GM21360 (cell line): Measurements from ENCODE around the gene SHB.
A peak's percentile ranks its signal among the peaks of the same experiment; 100 is the strongest.
"Not testable (repeated sequence)": the region's sequence is repeated elsewhere in the genome, so short reads cannot be mapped to it uniquely, and the experiment has no call there.

Experiments
- ATAC-seq: cut with Tn5 transposase; IDR thresholded peaks from one replicate; pipeline ENCODE4 v1.9.1; 2021; ENCODE audit warnings: mild to moderate bottlenecking, moderate library complexity; ENCODE audit not compliant: unreplicated experiment

Gene SHB

DNA sequence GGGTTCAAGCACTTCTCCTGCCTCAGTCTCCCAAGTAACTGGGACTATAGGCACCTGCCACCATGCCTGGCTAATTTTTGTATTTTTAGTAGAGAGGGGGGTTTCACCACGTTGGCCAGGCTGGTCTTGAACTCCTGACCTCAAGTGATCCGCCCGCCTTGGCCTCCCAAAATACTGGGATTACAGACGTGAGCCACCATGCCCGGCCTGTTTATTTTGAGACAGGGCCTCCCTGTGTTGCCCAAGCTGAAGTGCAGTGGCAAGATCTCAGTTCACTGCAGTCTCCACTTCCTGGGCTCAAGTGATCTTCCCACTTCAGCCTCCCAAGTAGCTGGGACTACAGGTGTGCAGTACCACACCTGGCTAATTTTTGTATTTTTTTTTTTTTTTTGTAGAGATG is 159.2 kb downstream of the SHB start:
- ATAC-seq: not testable (repeated sequence)

DNA sequence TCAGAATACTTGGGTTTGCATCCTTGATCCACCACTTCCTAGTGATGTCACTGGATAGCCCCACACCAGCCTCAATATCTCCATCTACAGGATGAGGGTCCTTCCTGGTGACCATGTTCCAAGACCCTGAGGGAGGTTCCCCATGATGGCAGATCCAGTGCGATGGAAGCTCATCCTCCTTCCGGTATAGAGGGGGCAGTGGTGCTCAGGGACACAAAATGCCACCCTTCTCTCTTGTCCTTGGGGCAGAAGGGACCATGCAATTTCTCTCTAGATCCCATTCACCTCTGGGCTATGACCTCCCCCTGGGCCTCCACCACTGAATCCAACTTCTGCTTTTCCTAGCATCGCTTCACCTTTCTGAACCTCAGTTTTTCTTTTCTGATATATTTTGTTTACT is 159.7 kb downstream of the SHB start:
- no peak for ATAC-seq

DNA sequence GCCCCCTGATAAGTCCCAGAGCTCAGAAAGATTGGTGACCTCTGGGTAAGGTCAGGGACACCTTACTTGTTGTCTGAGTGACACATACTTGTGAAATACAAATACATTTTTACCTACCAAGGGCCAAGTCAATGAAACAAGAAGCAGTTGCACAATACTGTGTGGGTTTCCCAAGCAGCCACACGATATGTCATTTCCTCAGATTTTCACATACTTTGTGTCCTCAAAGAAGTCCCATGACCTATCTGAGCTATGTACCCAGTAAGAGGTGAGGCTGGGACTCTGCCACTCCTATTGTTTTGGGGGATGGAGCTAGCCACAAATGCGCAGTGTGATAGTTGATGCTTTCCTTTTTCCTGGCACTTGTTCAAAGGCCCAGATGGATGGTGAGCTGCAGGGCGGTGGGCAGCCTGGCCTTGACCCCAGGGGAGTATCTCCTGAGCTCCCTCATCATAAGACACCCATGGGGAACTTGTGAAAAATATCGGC is 160.3 kb downstream of the SHB start:
- no peak for ATAC-seq

DNA sequence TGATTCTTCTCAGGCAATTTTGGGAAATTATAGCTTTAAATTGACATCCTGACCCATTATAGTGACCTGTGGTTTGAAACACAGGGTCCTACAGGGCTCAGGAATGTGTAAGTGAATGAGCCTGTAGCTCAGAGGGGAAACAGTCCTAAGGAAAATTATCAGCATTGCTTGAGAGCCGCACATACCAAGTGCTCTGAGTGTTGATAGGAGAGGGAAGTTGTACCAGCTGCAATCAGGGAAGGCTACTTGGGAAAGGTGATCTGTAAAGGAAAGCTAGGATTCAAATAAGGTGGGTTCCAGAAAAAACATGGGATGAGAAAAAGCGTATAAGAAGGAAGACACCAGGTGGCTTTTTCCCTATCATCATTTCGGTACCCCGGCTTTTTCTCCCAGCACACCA is 160.7 kb downstream of the SHB start:
- ATAC-seq: no peak

DNA sequence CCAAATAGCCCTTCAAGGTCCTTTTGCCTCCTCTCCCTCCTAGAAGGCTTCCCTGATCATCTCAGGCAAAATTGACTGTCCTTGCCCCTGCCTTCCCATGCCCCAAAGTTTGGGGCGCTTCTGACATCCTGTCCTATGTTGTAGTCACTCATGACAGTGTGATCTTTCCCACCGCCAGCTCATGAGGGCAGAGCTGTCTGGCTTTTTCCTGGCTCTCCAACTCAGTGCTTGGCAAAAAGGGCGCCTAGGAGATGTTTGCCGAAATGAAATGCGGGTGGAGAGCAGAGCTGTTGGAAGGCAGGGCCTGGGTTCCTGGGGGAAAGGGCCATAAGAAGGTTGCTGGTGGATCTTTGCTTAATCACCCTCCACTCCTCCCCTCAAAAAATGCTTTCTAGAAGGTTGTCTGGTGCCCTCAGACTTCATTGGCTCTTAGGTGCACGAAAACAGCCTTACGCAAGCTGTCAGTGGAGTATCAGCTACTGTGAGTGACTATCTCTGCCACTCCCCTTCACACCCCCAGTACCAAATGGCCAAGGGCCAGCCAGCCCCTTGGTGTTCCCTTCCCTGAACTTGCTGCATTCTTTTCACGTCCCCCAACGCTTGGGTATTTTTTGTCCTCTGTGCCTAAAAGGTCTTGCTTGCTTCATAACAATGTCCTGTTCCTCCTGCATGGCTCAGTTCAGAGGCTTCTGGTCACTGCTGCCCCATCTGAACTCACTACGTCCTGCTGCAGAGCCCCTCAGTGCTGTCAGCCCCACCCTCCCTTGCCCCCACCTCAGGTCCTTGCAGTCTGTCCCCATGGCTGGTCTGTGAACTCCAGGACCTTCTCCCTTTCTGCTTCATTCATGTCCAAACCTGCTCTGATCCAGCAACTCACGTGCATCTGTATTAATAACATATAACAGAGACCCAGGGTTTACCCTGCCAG is 162.5 kb downstream of the SHB start:
- no peak for ATAC-seq

DNA sequence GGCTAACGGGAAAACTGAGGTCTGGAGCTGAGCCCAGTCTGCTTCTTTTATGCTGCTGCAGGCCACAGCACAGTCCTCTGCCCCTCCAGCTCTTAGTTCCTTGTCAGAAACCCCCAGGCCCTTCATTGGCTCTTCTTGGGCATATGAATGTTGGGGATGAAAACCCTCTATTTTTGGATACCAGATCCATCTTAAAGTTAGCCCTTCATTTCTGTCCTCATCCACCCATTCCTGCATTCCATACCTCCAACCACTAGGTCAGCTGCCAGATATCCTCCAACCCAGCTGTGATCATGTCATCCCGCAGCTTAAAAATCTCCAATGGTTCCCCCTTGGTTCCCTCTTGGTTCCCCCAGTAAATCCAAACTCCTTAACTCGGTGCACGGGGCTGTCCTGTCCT is 163.3 kb downstream of the SHB start:
- ATAC-seq: no peak

DNA sequence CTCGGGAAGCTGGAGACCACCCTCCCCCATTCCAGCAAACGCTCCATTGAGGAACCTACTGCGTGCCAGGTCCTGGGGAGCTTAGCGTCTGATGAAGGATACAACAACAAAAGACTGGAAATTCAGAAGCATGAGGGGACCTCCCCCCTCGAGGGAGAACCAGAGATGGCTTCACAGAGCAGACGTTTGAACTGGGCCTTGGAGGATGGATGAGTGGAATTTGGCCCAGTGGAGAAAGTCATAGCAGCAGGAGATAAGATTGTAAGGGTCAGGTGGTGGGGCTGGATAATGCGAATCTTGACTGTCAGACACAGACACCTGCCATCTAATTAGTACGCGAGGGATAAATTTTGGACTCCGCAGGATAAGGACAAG is 163.9 kb downstream of the SHB start:
- no peak for ATAC-seq

DNA sequence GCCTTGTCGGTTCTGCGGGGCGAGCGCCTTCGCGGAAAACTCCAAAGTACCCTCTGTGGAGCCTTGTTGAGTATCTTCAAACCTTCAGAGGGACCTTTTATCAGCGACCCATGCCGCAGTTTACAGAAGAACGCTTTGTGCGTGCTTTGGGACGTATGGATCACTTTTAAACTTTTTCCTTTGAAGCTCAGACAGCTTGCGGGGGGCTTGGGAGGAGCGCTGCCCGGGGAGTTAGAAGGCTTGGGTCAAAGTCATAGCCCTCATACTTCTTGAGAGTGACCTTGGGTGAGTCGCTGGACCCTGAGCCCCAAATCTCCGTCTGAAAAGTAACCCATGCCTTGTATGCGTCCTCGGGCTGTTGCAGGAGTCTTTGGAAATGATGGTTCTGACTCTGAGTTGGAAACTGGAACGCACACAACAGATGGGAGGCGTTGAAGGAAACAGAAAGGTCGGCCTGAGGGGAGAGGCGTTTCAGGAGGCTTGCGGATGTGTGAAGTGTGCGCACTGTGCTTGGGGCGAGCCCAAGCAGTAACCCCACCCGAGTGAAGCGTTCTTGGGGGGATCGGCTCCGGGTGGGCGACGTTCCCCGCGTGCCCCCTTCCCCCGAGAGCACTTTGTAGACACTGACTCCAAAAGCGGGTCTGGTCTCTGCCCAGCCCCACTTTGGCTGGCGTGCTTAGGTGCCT is 164.4 kb downstream of the SHB start:
- no peak for ATAC-seq

DNA sequence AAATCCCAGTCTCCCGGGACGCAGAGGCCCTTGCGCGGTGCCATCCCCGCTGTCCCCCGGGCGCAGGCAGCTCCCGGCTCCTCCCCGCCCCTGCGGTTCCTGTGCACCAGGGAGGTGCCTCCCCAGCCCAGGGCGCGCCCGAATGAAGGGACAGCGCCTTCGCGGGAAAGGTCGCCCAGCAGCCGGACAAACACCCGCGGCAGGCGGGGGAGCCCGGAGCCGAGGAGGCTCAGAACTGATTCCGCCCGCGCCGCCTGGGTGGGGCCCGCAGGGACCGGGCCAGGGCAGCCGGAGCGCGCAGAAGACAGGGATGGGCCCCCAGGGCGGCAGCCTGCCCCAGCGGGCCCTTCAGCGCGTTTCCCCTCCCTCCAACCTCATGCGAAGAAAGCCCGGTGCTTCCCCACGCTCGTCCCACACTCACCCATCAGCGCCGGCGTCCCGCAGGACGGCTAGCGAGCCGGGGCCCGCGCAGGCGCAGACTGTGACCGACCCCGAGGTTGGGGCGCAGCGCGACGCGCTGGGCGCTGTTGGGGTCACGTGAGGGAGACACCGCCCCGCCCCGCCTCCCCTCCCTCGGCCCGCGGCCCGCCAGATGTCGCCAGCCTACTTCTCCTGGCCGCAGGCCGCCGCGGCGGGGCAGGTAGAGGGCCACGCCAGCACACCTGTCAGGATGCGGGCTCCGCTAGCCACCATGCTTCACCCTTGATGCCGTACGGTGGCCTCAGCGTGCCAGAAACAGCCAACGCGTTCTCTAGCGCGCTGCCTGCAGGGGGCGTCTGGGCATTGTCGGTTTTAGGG is 165.2 kb downstream of the SHB start, which contains the start of gene SLC25A51:
Gene SLC25A51 (minus strand): TSS at position 481 of the 798 bp plus-strand sequence. CDS start 15,577 bp downstream, outside the sequence.
- ATAC-seq: peak; percentile 84

DNA sequence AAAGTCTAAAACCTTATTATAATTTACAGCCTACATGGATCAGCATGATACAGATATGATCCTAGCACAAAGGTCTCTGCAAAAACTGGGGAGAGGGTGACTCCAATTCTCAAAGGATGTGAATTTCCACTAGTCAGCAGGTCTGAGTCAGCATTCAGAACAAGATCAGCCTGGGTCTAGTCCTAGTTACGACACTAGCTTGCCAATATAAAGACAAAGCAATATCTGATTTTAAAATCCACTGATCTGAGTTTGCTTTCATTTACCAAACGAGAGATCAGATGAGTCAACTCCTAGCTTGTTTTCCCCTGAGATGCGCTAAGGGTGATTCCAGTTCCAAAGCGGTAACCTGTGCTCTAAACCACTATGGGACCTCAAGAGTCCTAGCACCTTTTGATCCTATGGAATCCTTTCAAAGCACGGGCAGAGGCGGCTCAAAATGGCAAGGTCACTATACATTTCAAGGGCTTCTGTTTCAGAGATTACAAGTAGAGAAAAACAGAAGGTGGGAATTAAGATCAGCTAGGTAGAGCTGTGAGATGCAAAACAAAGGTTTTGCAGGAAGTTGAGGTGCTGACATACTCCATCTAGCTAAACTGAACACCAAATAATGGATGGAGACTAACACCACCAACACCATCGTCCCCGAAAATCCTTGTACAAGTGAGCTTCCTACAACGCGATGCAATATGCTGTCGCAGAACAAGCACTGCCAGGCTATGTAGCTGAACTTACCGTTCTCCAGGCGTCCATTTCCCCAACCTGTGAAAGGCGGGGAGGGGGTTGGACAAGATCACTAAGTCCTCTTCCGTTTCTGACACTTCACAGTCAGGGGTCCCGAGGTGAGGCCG is 166.0 kb downstream of the SHB start:
- ATAC-seq: peak; percentile 4

DNA sequence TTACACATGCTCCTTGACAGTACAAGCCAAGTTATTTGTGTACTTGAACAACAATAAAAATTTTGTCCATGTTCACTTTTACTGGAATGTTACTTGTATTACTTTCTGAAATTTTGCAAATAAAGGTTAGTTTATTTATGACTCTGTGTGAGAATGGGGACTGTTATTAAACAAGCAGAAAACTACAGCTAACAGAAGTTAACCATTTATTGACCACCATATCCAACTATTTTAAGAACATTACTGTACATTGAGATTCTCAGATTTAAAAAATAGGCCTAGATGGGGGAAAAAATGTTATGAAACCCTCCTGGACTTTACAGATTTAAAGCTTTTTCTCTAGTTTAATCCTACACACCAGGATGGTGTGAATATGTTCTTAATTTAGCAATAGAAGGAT is 166.9 kb downstream of the SHB start:
- ATAC-seq: no peak

DNA sequence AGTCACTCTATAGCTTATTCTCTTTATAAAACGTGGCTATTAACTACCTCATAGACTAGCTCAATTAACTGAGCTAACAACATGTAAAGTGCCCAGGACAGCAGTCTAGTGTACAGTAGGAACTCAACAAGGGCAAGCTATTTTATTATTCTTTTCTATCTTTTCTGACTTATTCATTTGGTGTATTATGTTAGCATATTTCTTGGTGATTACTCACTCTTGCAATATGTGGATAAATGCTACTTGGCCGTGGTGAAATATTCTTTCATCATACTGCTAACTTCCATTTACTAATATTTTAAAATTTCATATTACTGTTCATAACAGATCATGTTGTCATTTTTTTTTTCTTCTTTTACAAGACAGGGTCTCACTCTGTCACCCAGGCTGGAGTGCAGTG is 170.0 kb downstream of the SHB start:
- ATAC-seq: no peak

DNA sequence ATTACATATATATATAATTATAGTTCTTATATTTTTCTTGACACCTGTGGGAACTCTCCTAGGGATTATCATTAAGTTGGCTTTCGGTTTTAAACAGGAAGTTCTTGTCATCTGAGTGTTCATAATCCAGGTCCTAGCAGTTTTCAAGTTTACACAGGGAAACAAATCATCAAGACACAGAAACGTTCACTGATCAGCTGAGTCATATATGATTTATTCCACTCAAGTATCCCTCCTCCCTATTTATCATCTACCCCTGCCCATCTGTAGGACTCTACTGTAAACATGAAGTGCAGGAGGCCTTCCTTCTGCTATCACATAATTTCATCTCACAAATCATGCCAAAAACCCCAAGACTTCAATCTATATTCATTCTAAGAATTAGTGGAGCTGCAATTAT is 171.4 kb downstream of the SHB start:
- no peak for ATAC-seq

DNA sequence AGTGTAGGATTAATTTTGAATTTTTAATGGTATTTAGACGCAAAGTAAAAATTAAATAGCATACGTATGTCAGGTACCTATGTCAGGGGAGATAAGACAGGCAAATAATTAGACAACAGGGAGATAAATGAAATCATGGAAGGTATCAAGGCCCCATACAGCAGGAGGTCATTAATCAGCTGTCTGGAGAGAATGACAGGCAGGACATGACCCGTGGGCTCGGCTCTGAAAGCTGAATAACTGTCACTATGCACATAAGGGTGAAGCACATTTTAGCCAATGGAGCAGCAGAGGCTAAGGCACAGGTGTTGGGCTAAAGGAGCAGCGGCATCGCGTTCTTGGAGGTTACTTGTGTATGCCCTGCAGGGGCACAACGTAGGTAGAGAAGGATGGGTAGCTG is 177.0 kb downstream of the SHB start:
- no peak for ATAC-seq

DNA sequence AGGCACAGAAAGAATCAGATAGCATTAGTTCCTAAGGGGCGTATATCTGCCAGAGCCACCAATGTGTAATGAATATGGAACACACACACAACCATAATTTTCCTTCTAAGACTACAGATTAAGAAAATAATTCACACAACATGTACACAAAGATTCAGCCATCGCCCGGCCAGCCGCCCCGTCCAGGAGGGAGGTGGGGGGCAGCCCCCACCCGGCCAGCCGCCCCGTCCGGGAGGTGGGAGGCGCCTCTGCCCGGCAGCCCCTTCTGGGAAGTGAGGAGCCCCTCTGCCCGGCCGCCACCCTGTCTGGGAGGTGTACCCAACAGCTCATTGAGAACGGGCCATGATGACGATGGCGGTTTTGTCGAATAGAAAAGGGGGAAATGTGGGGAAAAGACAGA is 178.0 kb downstream of the SHB start:
- not testable (repeated sequence) for ATAC-seq

DNA sequence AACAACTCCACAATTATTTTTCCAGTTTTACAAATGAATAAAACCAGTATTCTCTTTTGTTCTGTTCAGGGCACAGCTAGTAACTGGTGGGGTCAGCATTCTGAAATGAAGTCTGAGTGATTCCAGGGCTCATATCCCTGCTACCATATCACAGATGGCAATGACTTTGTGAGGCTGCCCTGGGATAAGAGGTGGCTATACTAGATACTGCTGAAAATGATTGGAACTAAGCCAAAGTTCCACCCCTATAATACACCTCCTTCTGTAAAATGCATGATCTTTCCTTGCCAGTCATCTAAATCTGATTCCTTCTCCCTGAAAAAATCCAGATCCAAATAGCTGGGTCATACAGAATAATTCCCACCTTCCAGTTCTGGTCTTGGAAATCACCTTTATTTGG is 179.5 kb downstream of the SHB start:
- no peak for ATAC-seq

DNA sequence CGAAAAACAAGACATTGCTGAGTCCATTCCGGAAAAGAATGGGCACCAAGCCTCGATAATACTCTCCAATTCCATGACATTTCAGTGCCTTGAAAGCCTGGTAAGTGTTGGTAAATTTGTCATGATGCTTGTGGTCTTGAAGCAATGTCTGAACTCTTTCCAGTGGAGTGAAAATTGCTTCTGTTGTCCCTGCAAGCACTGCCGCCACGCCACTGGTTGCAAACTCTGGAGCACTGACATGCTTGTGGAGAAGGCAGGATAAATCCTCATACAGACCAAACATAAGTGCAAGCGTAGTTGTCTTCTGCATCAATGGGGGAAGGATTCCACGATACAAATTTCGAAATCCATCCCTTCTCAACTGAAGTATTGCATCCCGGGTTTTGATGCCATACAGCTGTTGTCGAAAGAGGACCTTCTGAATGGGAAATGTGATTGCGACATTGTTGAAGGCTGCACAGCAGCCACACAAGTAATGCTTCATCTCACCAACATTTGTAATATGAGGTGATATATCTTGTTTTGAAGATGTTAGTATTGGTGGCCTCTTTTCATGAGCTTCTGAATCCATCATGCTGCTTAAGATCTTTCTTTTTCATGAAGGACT is 180.9 kb downstream of the SHB start:
- not testable (repeated sequence) for ATAC-seq

DNA sequence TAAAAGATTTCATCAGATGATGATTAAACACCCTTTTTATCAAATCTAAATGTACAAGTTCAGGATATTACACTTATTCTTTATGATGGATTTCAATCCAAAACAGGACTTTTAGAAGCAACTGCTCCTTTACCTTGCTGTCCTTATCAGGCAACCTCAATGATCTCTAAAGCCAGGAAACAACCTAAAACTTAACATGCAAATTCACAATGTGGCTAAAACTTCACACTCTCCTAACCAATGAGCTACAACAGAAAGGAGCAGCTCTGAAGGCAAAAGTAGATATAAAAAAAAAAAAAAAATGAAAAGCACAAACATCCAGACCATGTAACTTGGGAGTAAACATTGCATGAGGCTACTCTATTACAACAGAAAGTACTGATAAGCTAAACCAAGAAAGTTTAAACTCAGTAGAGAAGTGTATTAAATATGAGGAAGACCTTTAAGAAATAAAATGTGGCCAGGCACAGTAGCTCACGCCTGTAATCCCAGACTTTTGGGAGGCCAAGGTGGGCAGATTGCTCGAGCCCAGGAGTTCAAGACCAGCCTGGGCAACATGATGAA is 188.0 kb downstream of the SHB start:
- no peak for ATAC-seq

DNA sequence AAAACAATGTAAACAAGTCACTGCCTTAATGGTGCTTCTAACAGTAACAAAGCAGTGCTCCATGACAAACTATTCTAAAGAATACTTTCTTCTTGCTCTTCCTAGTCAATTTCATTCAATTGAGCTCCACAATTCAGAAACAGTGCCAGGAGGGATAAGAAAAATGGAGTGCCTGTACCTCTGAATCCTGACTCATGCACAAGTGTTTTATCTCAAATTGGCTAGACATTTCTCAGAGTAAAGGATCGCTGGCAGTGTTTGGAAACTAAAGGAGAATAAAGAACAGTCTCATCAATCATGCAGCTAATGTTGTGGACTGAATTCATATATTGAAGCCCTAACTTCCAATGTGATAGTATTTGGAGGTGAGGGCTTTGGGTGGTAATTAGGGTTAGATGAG is 192.7 kb downstream of the SHB start:
- no peak for ATAC-seq

DNA sequence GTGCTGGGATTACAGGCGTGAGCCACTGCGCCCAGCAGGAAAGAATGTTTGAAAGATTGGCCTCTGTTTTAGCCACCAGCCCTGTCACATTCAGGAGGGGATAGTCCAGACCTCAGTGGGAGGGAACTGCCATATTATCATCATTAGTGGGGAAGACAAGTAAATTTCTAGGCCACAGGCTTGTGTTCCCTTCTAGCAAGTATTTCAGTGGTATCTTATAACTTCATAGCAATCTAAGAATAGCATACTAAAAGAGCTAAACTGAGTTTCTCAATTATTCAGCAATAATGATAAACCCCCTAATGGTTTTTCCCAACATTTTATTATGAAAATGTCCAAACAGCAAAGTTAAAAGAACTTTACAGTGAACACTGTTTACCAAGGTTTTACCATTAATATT is 195.1 kb downstream of the SHB start:
- ATAC-seq: no peak
